Endodermal cell (in vitro differentiated cells): ENCODE data around the gene RNF144A. TPM values are rescaled to one million over a fixed set of nuclear protein-coding genes. Genes with fewer than 3 reads are reported as not detected.

ENCODE experiments used
- DNase-seq: peaks from one replicate; pipeline ENCODE4 v3.0.0-alpha.2; 2017
- H3K27ac ChIP-seq: 2 replicates; pipeline ENCODE4 v1.5.1; 2013; ENCODE audit warnings: mild to moderate bottlenecking, low read depth, low read length, moderate library complexity
- H3K27me3 ChIP-seq: 2 replicates; pipeline ENCODE4 v1.6.1; 2013; ENCODE audit warnings: mild to moderate bottlenecking, low read length, moderate library complexity; ENCODE audit not compliant: insufficient read depth, control insufficient read depth, poor library complexity, severe bottlenecking
- H3K36me3 ChIP-seq: 2 replicates; pipeline ENCODE4 v1.7.0; 2013; ENCODE audit warnings: mild to moderate bottlenecking, low read length, moderate library complexity; ENCODE audit not compliant: control insufficient read depth, insufficient read depth
- H3K4me1 ChIP-seq: one replicate; pipeline ENCODE4 v1.7.0; 2013; ENCODE audit warnings: low read length; ENCODE audit not compliant: control insufficient read depth, insufficient read depth
- H3K4me3 ChIP-seq: 2 replicates; pipeline ENCODE4 v1.5.1; 2013; ENCODE audit warnings: mild to moderate bottlenecking, low read length, moderate library complexity
- H3K9ac ChIP-seq: 2 replicates; pipeline ENCODE4 v1.6.1; 2013; ENCODE audit warnings: mild to moderate bottlenecking, low read length, moderate library complexity; ENCODE audit not compliant: poor library complexity, severe bottlenecking; ENCODE audit errors: extremely low read depth
- H3K9me3 ChIP-seq: 2 replicates; pipeline ENCODE4 v1.6.1; 2013; ENCODE audit warnings: mild to moderate bottlenecking, low read length, moderate library complexity; ENCODE audit not compliant: control insufficient read depth
- H3K27ac Mint-ChIP-seq: 2 replicates; pipeline ENCODE4 v1.8.0; 2020; ENCODE audit warnings: mixed read lengths
- H3K27me3 Mint-ChIP-seq: 2 replicates; pipeline ENCODE4 v1.8.0; 2021; ENCODE audit warnings: mild to moderate bottlenecking, mixed read lengths; ENCODE audit not compliant: insufficient read depth
- H3K36me3 Mint-ChIP-seq: 2 replicates; pipeline ENCODE4 v1.8.0; 2020; ENCODE audit warnings: low read depth, mixed read lengths
- H3K4me1 Mint-ChIP-seq: 2 replicates; pipeline ENCODE4 v1.8.0; 2020; ENCODE audit warnings: mixed read lengths
- H3K4me3 Mint-ChIP-seq: 2 replicates; pipeline ENCODE4 v1.8.0; 2020; ENCODE audit warnings: mild to moderate bottlenecking, moderate library complexity, mixed read lengths
- H3K9me3 Mint-ChIP-seq: 2 replicates; pipeline ENCODE4 v1.8.0; 2020; ENCODE audit warnings: mild to moderate bottlenecking, mixed read lengths
- CTCF ChIP-seq: fragments of 200-600 bp; sonication (generic); conservative IDR thresholded peaks from 2 replicates; pipeline ENCODE4 v1.5.0; 2021; ENCODE audit warnings: antibody characterized with exemption, mild to moderate bottlenecking
- WGBS, 2 experiments: methylation state at CpG; one replicate each; pipeline versions ENCODE4 v1.1.5 to v1.1.7; 2013; ENCODE audit warnings: missing lambda C conversion rate in 2 of 2, mixed read lengths in 1 of 2; ENCODE audit not compliant: insufficient coverage in 1 of 2, insufficient read length in 1 of 2; 5-methylcytosine and 5-hydroxymethylcytosine counted together
- total RNA-seq, 2 donors: library from RNA; stranded (reverse); fragmentation: NEBNext Ultra II Directional in 1 of 2; extraction: Animal tissue kit (Norgen Biotek cat#: 25700) in 1 of 2; gene quantifications; 2 replicates in 1 of 2; 3 replicates in 1 of 2; pipeline ENCODE4 v1.2.1, GENCODE V29; 2021

The RNF144A gene
- total RNA-seq, 2 donors from 2014 or later: 12.4 to 26.0 TPM

GRCh38 chr2:6905668-6906067 is 11.5 kb upstream of the RNF144A start:
- Mint-ChIP-seq H3K36me3 (no peaks in the 10 kb centered on the region), H3K27me3 (peaks cover 17% of the 10 kb centered on the region), H3K27ac (no peak overlapping the region), H3K4me3 (no peak overlapping the region), H3K9me3 (peaks cover 15% of the 10 kb centered on the region), H3K4me1 (no peaks in the 10 kb centered on the region)
- no peak overlapping the region for H3K4me3 ChIP-seq
- H3K4me1 ChIP-seq: no peaks in the 10 kb centered on the region
- H3K9me3 ChIP-seq: no peaks in the 10 kb centered on the region
- no peak overlapping the region for H3K9ac ChIP-seq
- no peaks in the 10 kb centered on the region for H3K27me3 ChIP-seq
- TF ChIP-seq CTCF: no peak
- no peaks in the 10 kb centered on the region for H3K36me3 ChIP-seq
- no peak for DNase-seq
- WGBS, 2 experiments: no CpG with 5 or more reads among the region's 1 CpG
- H3K27ac ChIP-seq: no peak overlapping the region

GRCh38 chr2:6906165-6906741 is 11.0 kb upstream of the RNF144A start:
- H3K9me3 ChIP-seq: no peaks in the 10 kb centered on the region
- DNase-seq: no peak
- Mint-ChIP-seq H3K4me3 (no peak overlapping the region), H3K9me3 (peaks cover 15% of the 10 kb centered on the region), H3K27ac (no peak overlapping the region), H3K36me3 (no peaks in the 10 kb centered on the region), H3K4me1 (no peaks in the 10 kb centered on the region), H3K27me3 (peaks cover 23% of the 10 kb centered on the region)
- no peaks in the 10 kb centered on the region for H3K36me3 ChIP-seq
- no peaks in the 10 kb centered on the region for H3K4me1 ChIP-seq
- no peak overlapping the region for H3K4me3 ChIP-seq
- no peak for TF ChIP-seq CTCF
- H3K9ac ChIP-seq: no peak overlapping the region
- H3K27ac ChIP-seq: no peak overlapping the region
- 88 to 100% methylated on average over 1 of the region's 1 CpG for WGBS, 2 experiments
- no peaks in the 10 kb centered on the region for H3K27me3 ChIP-seq

GRCh38 chr2:6908291-6908690 is 8.9 kb upstream of the RNF144A start:
- Mint-ChIP-seq H3K4me3 (no peak overlapping the region), H3K4me1 (no peaks in the 10 kb centered on the region), H3K27ac (no peak overlapping the region), H3K27me3 (peaks cover 32% of the 10 kb centered on the region), H3K9me3 (peaks cover 5% of the 10 kb centered on the region), H3K36me3 (no peaks in the 10 kb centered on the region)
- no peak for TF ChIP-seq CTCF
- no peaks in the 10 kb centered on the region for H3K36me3 ChIP-seq
- no peak for DNase-seq
- no peaks in the 10 kb centered on the region for H3K4me1 ChIP-seq
- H3K27ac ChIP-seq: no peak overlapping the region
- H3K4me3 ChIP-seq: no peak overlapping the region
- H3K9me3 ChIP-seq: no peaks in the 10 kb centered on the region
- no peak overlapping the region for H3K9ac ChIP-seq
- no peaks in the 10 kb centered on the region for H3K27me3 ChIP-seq
- WGBS, 2 experiments: 94 to 100% methylated on average over 1 to 2 of the region's 2 CpGs
